Endothelial cell of umbilical vein (primary cell): ENCODE data around the gene SGK2. TPM values are rescaled to one million over a fixed set of nuclear protein-coding genes. Genes with fewer than 3 reads are reported as not detected.

Experiments
- BruUV-seq: library from RNA; stranded (reverse); fragments of 400-500 nt; replicated peaks from 2 replicates; lab custom pipeline; 2021; lab: Mats Ljungman, UMichigan
- CTCF ChIA-PET: fragments of 300-600, 350-600 bp; sonication (Branson Sonifier 250); formaldehyde crosslinking; loops from one replicate; lab custom pipeline; 2021; ENCODE audit warnings: antibody characterized with exemption, inconsistent platforms; lab: Charles Lee
- POLR2A ChIA-PET: fragments of 300-600, 350-600 bp; sonication (Branson Sonifier 250); formaldehyde crosslinking; loops from one replicate; lab custom pipeline; 2021; ENCODE audit warnings: antibody characterized with exemption, inconsistent platforms; lab: Charles Lee
- DNase-seq: peaks from one replicate; pipeline ENCODE4 v3.0.0-alpha.2; 2011; ENCODE audit warnings: low read depth, low spot score
- FAIRE-seq: peaks from 2 replicates; lab custom pipeline; 2011; peaks lifted over from hg19 to GRCh38; lab: Jason Lieb, UNC
- H2AFZ ChIP-seq: 2 replicates; pipeline ENCODE4 v1.6.0; 2012; ENCODE audit warnings: low read depth, low read length, control low read depth, inconsistent platforms
- H3K27ac ChIP-seq: 2 replicates; pipeline ENCODE4 v1.5.1; 2011; ENCODE audit warnings: low read depth, mild to moderate bottlenecking, control low read depth, low read length, moderate library complexity; ENCODE audit not compliant: insufficient read depth
- H3K27me3 ChIP-seq, 2 experiments: 2 replicates each; pipeline versions ENCODE4 v1.6.0 to v1.6.1; 2011; ENCODE audit warnings: low read length in 2 of 2, mixed read lengths in 1 of 2; ENCODE audit not compliant: control insufficient read depth in 2 of 2, insufficient read depth in 2 of 2
- H3K36me3 ChIP-seq, 2 experiments: 2 replicates in 1 of 2; 3 replicates in 1 of 2; pipeline ENCODE4 v1.5.1; 2011; ENCODE audit warnings: low read length in 2 of 2, mild to moderate bottlenecking in 1 of 2, moderate library complexity in 1 of 2; ENCODE audit not compliant: control insufficient read depth in 2 of 2, insufficient read depth in 2 of 2; ENCODE audit errors: extremely low read depth in 1 of 2
- H3K4me1 ChIP-seq: 3 replicates; pipeline ENCODE4 v1.5.1; 2011; ENCODE audit warnings: mild to moderate bottlenecking, low read length; ENCODE audit not compliant: control insufficient read depth, insufficient read depth; ENCODE audit errors: extremely low read depth
- H3K4me2 ChIP-seq: 2 replicates; pipeline ENCODE4 v1.6.1; 2011; ENCODE audit warnings: low read length, control low read depth, mixed read lengths; ENCODE audit not compliant: insufficient read depth
- H3K4me3 ChIP-seq, 3 experiments: fragments of 200-600 bp in 1 of 3; sonication (generic), shearing (Covaris generic) in 1 of 3; replicated peaks in 1 of 3; 2 replicates each; pipeline ENCODE4 v1.5.1; 2011 to 2016; ENCODE audit warnings: control low read depth in 3 of 3, low read length in 3 of 3, mild to moderate bottlenecking in 2 of 3, inconsistent platforms in 1 of 3, low read depth in 1 of 3, moderate library complexity in 1 of 3; ENCODE audit not compliant: insufficient read depth in 1 of 3
- H3K79me2 ChIP-seq: 2 replicates; pipeline ENCODE4 v1.6.0; 2012; ENCODE audit warnings: low read length, inconsistent platforms; ENCODE audit not compliant: control insufficient read depth, insufficient read depth
- H3K9ac ChIP-seq: replicated peaks from 2 replicates; pipeline ENCODE3; 2011; ENCODE audit warnings: low read length, control low read depth; ENCODE audit not compliant: insufficient read depth; ENCODE audit errors: extremely low read depth
- H3K9me1 ChIP-seq: replicated peaks from 3 replicates; pipeline ENCODE4 v1.6.0; 2011; ENCODE audit warnings: mild to moderate bottlenecking, low read length; ENCODE audit not compliant: control insufficient read depth, insufficient read depth; ENCODE audit errors: extremely low read depth
- H3K9me3 ChIP-seq: replicated peaks from 2 replicates; pipeline ENCODE4 v1.5.1; 2012; ENCODE audit warnings: low read length, inconsistent platforms; ENCODE audit not compliant: control insufficient read depth, insufficient read depth
- H4K20me1 ChIP-seq: replicated peaks from 2 replicates; pipeline ENCODE3; 2011; ENCODE audit warnings: mild to moderate bottlenecking, low read length; ENCODE audit not compliant: control insufficient read depth, insufficient read depth; ENCODE audit errors: extremely low read depth
- EZH2 ChIP-seq: IDR thresholded peaks from 2 replicates; pipeline ENCODE4 v1.6.1; 2012; ENCODE audit warnings: borderline replicate concordance, low read depth, mild to moderate bottlenecking, moderate library complexity, low read length, inconsistent platforms; ENCODE audit not compliant: severe bottlenecking
- FOS ChIP-seq: IDR thresholded peaks from 2 replicates; pipeline ENCODE4 v1.6.1; 2011; ENCODE audit warnings: mild to moderate bottlenecking, low read length, moderate library complexity, borderline replicate concordance; ENCODE audit not compliant: insufficient read depth
- GATA2 ChIP-seq: IDR thresholded peaks from 2 replicates; pipeline ENCODE4 v1.7.0; 2011; ENCODE audit warnings: low read depth, mild to moderate bottlenecking, moderate library complexity, mixed read lengths, low read length; ENCODE audit not compliant: insufficient read length, insufficient read depth
- JUN ChIP-seq: IDR thresholded peaks from 2 replicates; pipeline ENCODE4 v1.6.1; 2011; ENCODE audit warnings: borderline replicate concordance, low read depth; ENCODE audit not compliant: insufficient read length, insufficient read depth
- MYC ChIP-seq: IDR thresholded peaks from one replicate; pipeline ENCODE4 v1.6.1; 2011; ENCODE audit warnings: mild to moderate bottlenecking, low read depth, low read length
- POLR2A ChIP-seq: IDR thresholded peaks from 2 replicates; pipeline ENCODE4 v1.6.1; 2012; ENCODE audit warnings: low read depth, mild to moderate bottlenecking, control low read depth, low read length
- POLR2AphosphoS5 ChIP-seq: IDR thresholded peaks from 2 replicates; pipeline ENCODE4 v1.6.1; 2012; ENCODE audit warnings: low read depth, mild to moderate bottlenecking, control low read depth, low read length, moderate library complexity; ENCODE audit not compliant: insufficient read depth
- dilution Hi-C: fragments of 300-500 bp; cut with MboI; formaldehyde crosslinking; loops from one replicate; pipeline ENCODE4 v1.15.0; 2019; ENCODE audit warnings: low sequenced_read_pairs; ENCODE audit not compliant: extremely low pct_ligation_motif_present
- intact Hi-C: fragments of 100-400 bp; cut with micrococcal nuclease; formaldehyde crosslinking; loops from one replicate; pipeline ENCODE4 v1.10.0; 2022
- polyA plus RNA-seq, 4 experiments: library from polyadenylated mRNA; depleted of rRNA in 3 of 4; stranded (reverse) in 3 of 4; unstranded in 1 of 4; fragments of >200 nt; gene quantifications; 2 replicates each; pipeline versions ENCODE4 v1.2.1 to v1.2.3, GENCODE V29; 2011 to 2012; ENCODE audit warnings: missing spikeins in 1 of 4
- total RNA-seq: library from RNA; stranded (reverse); gene quantifications from 2 replicates; pipeline ENCODE4 v1.2.3, GENCODE V29; 2021
- TF ChIP-seq, protein P1 (sequence below), 2 donors: IDR thresholded peaks; 1 replicate in 1 of 2; 2 replicates in 1 of 2; pipeline ENCODE4 v1.5.1; 2011; ENCODE audit warnings: low read length in 2 of 2, mild to moderate bottlenecking in 2 of 2, moderate library complexity in 2 of 2, control low read depth in 1 of 2, inconsistent platforms in 1 of 2, low read depth in 1 of 2; ENCODE audit not compliant: insufficient read depth in 1 of 2; ENCODE audit errors: extremely low read depth in 1 of 2
- TF ChIP-seq, protein P2 (sequence below): IDR thresholded peaks from 2 replicates; pipeline ENCODE4 v1.6.1; 2011; ENCODE audit not compliant: insufficient read depth, insufficient read length

Gene SGK2
- total and polyA plus RNA-seq, 2 donors (not counting 3 experiments of a cell fraction or from before 2014, with no cell fraction given) = 0.21 to 0.27 TPM

DNA sequence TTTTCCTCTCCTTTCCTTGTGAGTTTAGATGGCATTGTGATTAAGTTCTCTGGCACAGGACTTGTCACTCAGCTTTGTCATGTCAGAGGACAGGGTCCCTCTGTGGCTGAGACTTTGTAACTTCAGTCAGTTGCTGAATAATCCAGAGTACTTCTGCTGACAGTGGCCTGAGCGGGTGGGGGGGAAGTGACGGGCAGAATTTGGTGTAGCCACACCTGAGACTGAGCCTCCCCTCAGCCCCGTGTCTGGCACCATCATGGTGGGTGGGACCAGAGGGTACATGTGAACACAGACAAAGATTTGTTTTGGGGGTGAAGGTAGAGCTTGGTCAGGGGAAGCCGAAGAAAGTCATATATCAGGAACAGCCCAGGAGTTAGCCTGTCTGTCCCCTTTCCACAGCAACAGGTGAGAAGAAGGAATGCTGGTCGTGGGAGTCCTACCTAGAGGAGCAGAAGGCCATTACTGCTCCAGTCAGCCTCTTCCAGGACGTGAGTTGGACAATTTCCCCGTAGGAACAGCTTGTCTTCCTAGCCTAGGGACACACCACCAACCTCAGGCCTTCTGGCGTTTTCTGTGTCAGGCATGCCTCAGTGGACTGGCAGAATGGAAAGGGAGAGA, 30.5 kb upstream of the SGK2 start:
- TF ChIP-seq, protein P1, sequence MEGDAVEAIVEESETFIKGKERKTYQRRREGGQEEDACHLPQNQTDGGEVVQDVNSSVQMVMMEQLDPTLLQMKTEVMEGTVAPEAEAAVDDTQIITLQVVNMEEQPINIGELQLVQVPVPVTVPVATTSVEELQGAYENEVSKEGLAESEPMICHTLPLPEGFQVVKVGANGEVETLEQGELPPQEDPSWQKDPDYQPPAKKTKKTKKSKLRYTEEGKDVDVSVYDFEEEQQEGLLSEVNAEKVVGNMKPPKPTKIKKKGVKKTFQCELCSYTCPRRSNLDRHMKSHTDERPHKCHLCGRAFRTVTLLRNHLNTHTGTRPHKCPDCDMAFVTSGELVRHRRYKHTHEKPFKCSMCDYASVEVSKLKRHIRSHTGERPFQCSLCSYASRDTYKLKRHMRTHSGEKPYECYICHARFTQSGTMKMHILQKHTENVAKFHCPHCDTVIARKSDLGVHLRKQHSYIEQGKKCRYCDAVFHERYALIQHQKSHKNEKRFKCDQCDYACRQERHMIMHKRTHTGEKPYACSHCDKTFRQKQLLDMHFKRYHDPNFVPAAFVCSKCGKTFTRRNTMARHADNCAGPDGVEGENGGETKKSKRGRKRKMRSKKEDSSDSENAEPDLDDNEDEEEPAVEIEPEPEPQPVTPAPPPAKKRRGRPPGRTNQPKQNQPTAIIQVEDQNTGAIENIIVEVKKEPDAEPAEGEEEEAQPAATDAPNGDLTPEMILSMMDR (IDR thresholded peaks at IDR 0.05; ENCODE audit: extremely low read depth in 1 of 2, insufficient read depth in 1 of 2, low read depth in 1 of 2, low read length in 2 of 2) = no peak
- TF ChIP-seq POLR2A = no peak
- TF ChIP-seq, protein P2, sequence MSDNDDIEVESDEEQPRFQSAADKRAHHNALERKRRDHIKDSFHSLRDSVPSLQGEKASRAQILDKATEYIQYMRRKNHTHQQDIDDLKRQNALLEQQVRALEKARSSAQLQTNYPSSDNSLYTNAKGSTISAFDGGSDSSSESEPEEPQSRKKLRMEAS = no peak
- no peak for TF ChIP-seq POLR2AphosphoS5
- no peak for TF ChIP-seq EZH2
- TF ChIP-seq FOS = no peak
- no peak for TF ChIP-seq GATA2
- no peak for TF ChIP-seq JUN
- no peak for TF ChIP-seq MYC
- Histone ChIP-seq H3K4me2 (no peak overlapping the region), H3K4me1 (no peaks in the 10 kb centered on the region), H3K27me3 (no peaks in the 10 kb centered on the region), H3K9ac (no peak overlapping the region), H2AFZ (no peak overlapping the region), H3K79me2 (no peaks in the 10 kb centered on the region), H3K36me3 (no peaks in the 10 kb centered on the region), H3K27ac (no peak overlapping the region), H4K20me1 (no peaks in the 10 kb centered on the region), H3K4me3 (no peak overlapping the region), H3K9me3 (no peaks in the 10 kb centered on the region), H3K9me1 (no peaks in the 10 kb centered on the region)
- FAIRE-seq = no peak
- ChIA-PET CTCF (interaction anchor here (0.6 to 6.9 kb wide), 3 partner anchors 10 to 163 kb away, joined by 3 to 48 read pairs (median 3); no protein-coding TSS in a partner anchor), POLR2A (no interaction called here)
- intact Hi-C loops = no loop called here
- BruUV-seq = no TSS peak
- dilution Hi-C loops = no loop called here
- DNase-seq = no peak
